ENCODE data around the gene DLG2.

DNA sequence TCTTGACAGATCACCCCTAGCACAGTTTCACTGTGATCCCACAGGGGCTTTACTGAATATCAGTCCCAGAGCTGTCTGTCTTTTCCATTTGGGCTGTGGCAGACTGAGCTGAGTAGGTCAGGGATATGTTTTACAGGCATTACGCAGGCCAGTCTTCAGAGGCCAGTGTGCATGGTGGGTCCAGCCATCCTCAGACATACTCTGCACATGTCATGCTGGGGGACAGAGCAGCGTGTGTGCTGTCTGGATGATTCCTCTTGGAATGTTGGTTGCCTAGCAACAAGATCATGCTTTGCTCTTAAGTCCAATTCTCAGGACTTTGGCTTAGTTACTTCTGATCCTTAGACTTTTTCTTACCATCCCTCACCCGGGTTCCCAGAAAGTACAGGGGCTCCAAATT, 736.5 kb downstream of the DLG2 start:
- TF ChIP-seq, protein P1, sequence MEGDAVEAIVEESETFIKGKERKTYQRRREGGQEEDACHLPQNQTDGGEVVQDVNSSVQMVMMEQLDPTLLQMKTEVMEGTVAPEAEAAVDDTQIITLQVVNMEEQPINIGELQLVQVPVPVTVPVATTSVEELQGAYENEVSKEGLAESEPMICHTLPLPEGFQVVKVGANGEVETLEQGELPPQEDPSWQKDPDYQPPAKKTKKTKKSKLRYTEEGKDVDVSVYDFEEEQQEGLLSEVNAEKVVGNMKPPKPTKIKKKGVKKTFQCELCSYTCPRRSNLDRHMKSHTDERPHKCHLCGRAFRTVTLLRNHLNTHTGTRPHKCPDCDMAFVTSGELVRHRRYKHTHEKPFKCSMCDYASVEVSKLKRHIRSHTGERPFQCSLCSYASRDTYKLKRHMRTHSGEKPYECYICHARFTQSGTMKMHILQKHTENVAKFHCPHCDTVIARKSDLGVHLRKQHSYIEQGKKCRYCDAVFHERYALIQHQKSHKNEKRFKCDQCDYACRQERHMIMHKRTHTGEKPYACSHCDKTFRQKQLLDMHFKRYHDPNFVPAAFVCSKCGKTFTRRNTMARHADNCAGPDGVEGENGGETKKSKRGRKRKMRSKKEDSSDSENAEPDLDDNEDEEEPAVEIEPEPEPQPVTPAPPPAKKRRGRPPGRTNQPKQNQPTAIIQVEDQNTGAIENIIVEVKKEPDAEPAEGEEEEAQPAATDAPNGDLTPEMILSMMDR (conservative IDR thresholded peaks at IDR 0.05; ENCODE audit: low read length): no peak
- no peak for TF ChIP-seq EZH2phosphoT487 (IDR thresholded peaks at IDR 0.05; ENCODE audit: borderline replicate concordance, low read depth, low read length)
